SJSA1 (cell line): ENCODE results near the gene LYPD5. TPM values are rescaled to one million over a fixed set of nuclear protein-coding genes. Genes with fewer than 3 reads are reported as not detected.
A peak's percentile ranks its signal among the peaks of the same experiment; 100 is the strongest.

Experiments used
- DNase-seq, 2 experiments: peaks; one replicate each; pipeline ENCODE4 v3.0.0-alpha.2; 2015 to 2020; ENCODE audit warnings: low spot score in 2 of 2, low read depth in 1 of 2
- H3K27ac ChIP-seq: fragments of 250-450 bp; sonication (Bioruptor Pico); 2 replicates; pipeline ENCODE4 v1.5.1; 2020; ENCODE audit warnings: mild to moderate bottlenecking, moderate library complexity
- H3K27me3 ChIP-seq: fragments of 250-450 bp; sonication (Bioruptor Pico); replicated peaks from 2 replicates; pipeline ENCODE4 v1.5.1; 2020; ENCODE audit warnings: mild to moderate bottlenecking, moderate library complexity
- H3K36me3 ChIP-seq: fragments of 250-450 bp; sonication (Bioruptor Pico); 2 replicates; pipeline ENCODE4 v1.5.1; 2020; ENCODE audit warnings: mild to moderate bottlenecking
- H3K4me1 ChIP-seq: fragments of 250-450 bp; sonication (Bioruptor Pico); replicated peaks from 2 replicates; pipeline ENCODE4 v1.6.1; 2021; ENCODE audit warnings: mild to moderate bottlenecking
- H3K4me3 ChIP-seq: fragments of 250-450 bp; sonication (Bioruptor Pico); 2 replicates; pipeline ENCODE4 v1.5.1; 2020; ENCODE audit warnings: mild to moderate bottlenecking
- H3K9me3 ChIP-seq: fragments of 250-450 bp; sonication (Bioruptor Pico); replicated peaks from 2 replicates; pipeline ENCODE4 v1.5.1; 2020; ENCODE audit warnings: mild to moderate bottlenecking
- total RNA-seq: library from RNA; depleted of rRNA; stranded (reverse); fragments of >200 nt; shearing (Covaris generic); gene quantifications from 2 replicates; pipeline ENCODE4 v1.2.3, GENCODE V29; 2014

The LYPD5 gene
- total RNA-seq, 1 experiment from 2014 or later: 0.24 TPM

- no peak for DNase-seq
- Histone ChIP-seq H3K4me1 (peaks cover 7% of the 10 kb centered on the region), H3K36me3 (no peaks in the 10 kb centered on the region), H3K27me3 (peaks cover 10% of the 10 kb centered on the region; the same call in 1 of the 2 replicates), H3K4me3 (no peak overlapping the region), H3K27ac (no peak overlapping the region), H3K9me3 (no peaks in the 10 kb centered on the region; the same call in 1 of the 2 replicates)
Observed at GRCh38 chr19:43797556-43797955, 4.7 kb downstream of the LYPD5 start.

GRCh38 chr19:43797118-43797517, 5.1 kb downstream of the LYPD5 start:
- Histone ChIP-seq H3K4me1 (peaks cover 7% of the 10 kb centered on the region), H3K36me3 (no peaks in the 10 kb centered on the region), H3K27ac (no peak overlapping the region), H3K4me3 (no peak overlapping the region), H3K27me3 (peaks cover 10% of the 10 kb centered on the region; the same call in 1 of the 2 replicates), H3K9me3 (no peaks in the 10 kb centered on the region; the same call in 1 of the 2 replicates)
- DNase-seq: no peak

DNA sequence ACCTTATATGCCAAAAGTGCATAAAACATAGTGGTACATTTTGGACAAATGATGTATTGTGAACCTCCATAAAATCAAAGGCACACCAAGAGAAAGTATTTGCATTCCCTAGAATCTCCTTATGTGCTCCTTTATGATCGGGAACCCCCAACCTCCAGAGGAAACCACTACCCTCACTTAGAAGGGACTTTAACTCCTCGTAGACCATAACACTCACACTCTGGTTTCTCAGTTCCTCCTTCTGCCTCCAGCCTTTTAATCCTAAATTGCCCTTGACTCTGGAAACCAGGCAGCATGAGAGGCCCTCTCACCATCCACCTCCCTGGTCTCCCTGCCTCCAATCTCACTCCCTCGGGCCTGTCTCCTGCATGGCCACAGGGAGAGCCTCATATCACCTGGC, 11.7 kb downstream of the LYPD5 start:
- Histone ChIP-seq H3K4me3 (no peak overlapping the region), H3K36me3 (no peaks in the 10 kb centered on the region), H3K27ac (no peak overlapping the region), H3K4me1 (no peaks in the 10 kb centered on the region; the same call in 1 of the 2 replicates), H3K27me3 (peaks cover 7% of the 10 kb centered on the region; the same call in 1 of the 2 replicates), H3K9me3 (no peaks in the 10 kb centered on the region)
- DNase-seq: no peak

GRCh38 chr19:43789029-43789428, 13.2 kb downstream of the LYPD5 start:
- no peaks in the 10 kb centered on the region for H3K36me3 ChIP-seq
- no peak overlapping the region for H3K4me3 ChIP-seq
- no peaks in the 10 kb centered on the region for H3K9me3 ChIP-seq
- H3K27ac ChIP-seq: no peak overlapping the region
- H3K27me3 ChIP-seq: peaks cover 6% of the 10 kb centered on the region; the same call in 1 of the 2 replicates
- no peak for DNase-seq
- H3K4me1 ChIP-seq: peaks cover 15% of the 10 kb centered on the region

- Histone ChIP-seq H3K27me3 (no peaks in the 10 kb centered on the region; the same call in 1 of the 2 replicates), H3K9me3 (no peaks in the 10 kb centered on the region; the same call in 1 of the 2 replicates), H3K36me3 (no peaks in the 10 kb centered on the region), H3K27ac (no peak overlapping the region), H3K4me3 (no peak overlapping the region), H3K4me1 (peaks cover 19% of the 10 kb centered on the region)
- no peak for DNase-seq
Observed at GRCh38 chr19:43786665-43787064, 15.6 kb downstream of the LYPD5 start.

DNA sequence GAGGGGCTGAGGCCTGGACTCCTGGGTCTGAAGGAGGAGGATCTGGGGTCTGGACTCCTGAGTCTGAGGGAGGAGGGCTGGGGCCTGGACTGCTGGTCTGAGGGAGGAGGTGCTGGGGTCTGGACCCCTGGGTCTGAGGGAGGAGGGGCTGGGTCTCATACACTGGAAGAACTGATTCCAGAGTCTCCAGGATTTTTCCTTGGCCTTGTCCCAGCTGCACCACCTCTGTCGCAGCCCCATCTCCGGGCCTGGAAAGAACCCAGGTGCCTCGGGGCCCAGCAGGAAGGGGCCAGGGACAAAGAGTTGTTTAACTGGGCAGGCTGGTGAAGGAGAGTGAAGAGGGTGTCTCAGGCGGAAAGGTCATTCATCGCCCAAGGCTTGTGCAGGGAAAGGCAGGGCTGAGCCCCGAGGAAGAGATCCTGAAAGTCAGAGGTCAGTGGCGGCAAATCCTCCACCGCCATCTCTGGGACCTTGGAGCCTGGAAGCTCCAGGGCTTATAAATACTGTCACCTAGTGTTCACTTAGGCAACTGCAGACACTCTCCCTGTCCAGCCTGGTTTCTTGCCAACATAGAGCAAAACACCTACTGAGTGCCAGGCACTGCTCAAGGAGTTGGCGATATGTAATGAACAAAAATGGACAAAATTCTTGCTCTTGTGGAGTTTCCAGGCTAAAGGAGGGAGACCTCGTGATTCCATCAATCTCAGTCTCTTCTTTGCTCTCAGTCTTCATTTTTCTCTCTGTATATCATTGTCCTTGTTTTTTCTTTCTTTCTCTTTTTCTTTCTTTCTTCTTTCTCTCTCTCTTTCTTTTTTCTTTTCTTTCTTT, 17.1 kb downstream of the LYPD5 start:
- H3K9me3 ChIP-seq: no peaks in the 10 kb centered on the region; the same call in 1 of the 2 replicates
- peak overlapping the region; percentile 19; the same call in 1 of the 2 replicates for H3K27ac ChIP-seq
- H3K4me1 ChIP-seq: peaks cover 29% of the 10 kb centered on the region
- no peaks in the 10 kb centered on the region for H3K36me3 ChIP-seq
- H3K4me3 ChIP-seq: no peak overlapping the region
- peak; percentile 66 to 69 for DNase-seq
- no peaks in the 10 kb centered on the region; the same call in 1 of the 2 replicates for H3K27me3 ChIP-seq

GRCh38 chr19:43784241-43784980, 17.8 kb downstream of the LYPD5 start:
- H3K4me3 ChIP-seq: no peak overlapping the region
- no peaks in the 10 kb centered on the region; the same call in 1 of the 2 replicates for H3K27me3 ChIP-seq
- peak overlapping the region; percentile 19; the same call in 1 of the 2 replicates for H3K27ac ChIP-seq
- peaks cover 36% of the 10 kb centered on the region for H3K4me1 ChIP-seq
- H3K9me3 ChIP-seq: no peaks in the 10 kb centered on the region; the same call in 1 of the 2 replicates
- peak; percentile 73 to 88 for DNase-seq
- H3K36me3 ChIP-seq: no peaks in the 10 kb centered on the region

DNA sequence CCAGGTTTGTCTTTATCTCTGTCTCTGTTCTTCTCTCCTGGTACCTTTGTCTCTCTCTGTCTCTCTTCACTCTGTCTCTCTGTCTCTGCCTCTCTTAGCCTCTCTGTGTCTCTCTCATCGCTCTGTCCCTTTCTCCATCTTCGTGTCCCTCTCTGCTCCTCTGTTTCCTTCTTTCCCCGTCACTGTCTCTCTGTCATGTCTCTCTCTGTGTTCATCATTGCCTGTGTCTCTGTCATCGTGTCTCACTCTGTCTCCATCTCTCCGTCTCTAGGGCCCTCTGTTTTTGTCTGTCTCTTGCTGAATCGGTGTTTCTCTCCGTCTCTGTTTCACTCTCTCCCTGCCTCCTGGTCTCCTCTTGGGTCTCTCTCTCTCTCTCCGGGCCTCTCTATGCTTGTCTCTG, 18.6 kb downstream of the LYPD5 start:
- no peak overlapping the region for H3K4me3 ChIP-seq
- H3K9me3 ChIP-seq: no peaks in the 10 kb centered on the region; the same call in 1 of the 2 replicates
- no peaks in the 10 kb centered on the region for H3K27me3 ChIP-seq
- H3K36me3 ChIP-seq: no peaks in the 10 kb centered on the region
- DNase-seq: no peak
- H3K4me1 ChIP-seq: peaks cover 44% of the 10 kb centered on the region
- no peak overlapping the region for H3K27ac ChIP-seq

GRCh38 chr19:43782689-43783231, 19.5 kb downstream of the LYPD5 start:
- Histone ChIP-seq H3K4me3 (no peak overlapping the region), H3K4me1 (peaks cover 52% of the 10 kb centered on the region), H3K27ac (no peak overlapping the region), H3K9me3 (no peaks in the 10 kb centered on the region; the same call in 1 of the 2 replicates), H3K36me3 (no peaks in the 10 kb centered on the region), H3K27me3 (no peaks in the 10 kb centered on the region)
- DNase-seq: no peak

GRCh38 chr19:43782311-43782660, 20.0 kb downstream of the LYPD5 start:
- no peak for DNase-seq
- Histone ChIP-seq H3K9me3 (no peaks in the 10 kb centered on the region; the same call in 1 of the 2 replicates), H3K27ac (no peak overlapping the region), H3K4me1 (peaks cover 57% of the 10 kb centered on the region), H3K27me3 (no peaks in the 10 kb centered on the region), H3K36me3 (no peaks in the 10 kb centered on the region), H3K4me3 (no peak overlapping the region)

- DNase-seq: no peak
- Histone ChIP-seq H3K4me1 (peaks cover 62% of the 10 kb centered on the region), H3K27me3 (no peaks in the 10 kb centered on the region), H3K36me3 (no peaks in the 10 kb centered on the region), H3K9me3 (no peaks in the 10 kb centered on the region; the same call in 1 of the 2 replicates), H3K27ac (0 out of 2 replicates have a peak overlapping the region, but pooled peaks have one; percentile 51), H3K4me3 (no peak overlapping the region)
Observed at GRCh38 chr19:43781630-43782310, 20.5 kb downstream of the LYPD5 start.

- Histone ChIP-seq H3K9me3 (no peaks in the 10 kb centered on the region; the same call in 1 of the 2 replicates), H3K4me3 (peak within 1 kb of the TSS; percentile 28), H3K27me3 (no peaks in the 10 kb centered on the region), H3K27ac (peak within 1 kb of the TSS; percentile 51), H3K36me3 (no peaks in the 10 kb centered on the region), H3K4me1 (peaks cover 62% of the 10 kb centered on the region)
- peak; percentile 39 to 67 for DNase-seq
Observed at GRCh38 chr19:43780706-43781525, 21.3 kb downstream of the LYPD5 start, which contains the start of gene KCNN4. KCNN4 (minus strand) TSS chr19:43780973; CDS start chr19:43780861, 112 bp downstream.
